ENCODE measurements around the gene STRC. TPM values are rescaled to one million over a fixed set of nuclear protein-coding genes. Genes with fewer than 3 reads are reported as not detected.
"Not testable (repeated sequence)": the region's sequence is repeated elsewhere in the genome, so short reads cannot be mapped to it uniquely, and the experiment has no call there.

Gene STRC
- total RNA-seq, 1 experiment from 2014 or later = 0.61 TPM

DNA sequence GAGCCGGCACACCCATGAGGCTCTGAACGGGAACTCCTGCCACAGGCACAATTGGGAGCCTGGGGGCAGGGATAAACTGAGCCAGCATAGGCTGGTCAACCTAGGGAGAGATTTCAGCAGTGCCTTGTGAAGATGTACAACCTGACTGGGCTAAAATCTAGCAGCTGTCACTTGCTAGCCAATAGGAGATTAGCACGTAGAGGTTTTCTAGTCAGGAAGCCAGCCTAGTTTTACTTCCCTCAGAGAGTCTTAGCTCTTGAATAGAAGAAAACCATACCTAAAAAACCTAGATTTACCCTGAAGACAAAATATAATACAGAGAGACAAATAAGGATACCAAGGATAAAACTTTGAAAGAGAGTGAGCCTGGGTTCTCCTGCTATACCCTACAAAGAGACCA is 55.8 kb downstream of the STRC start:
- H3K4ac ChIP-seq (ENCODE audit: low read depth, low read length); H4K8ac ChIP-seq (replicated peaks; ENCODE audit: insufficient read length, low read depth, low read length); H3K4me1 Mint-ChIP-seq: not testable (repeated sequence)

More for the DNA sequence above, 55.8 kb downstream of the STRC start:
- H3K36me3 Mint-ChIP-seq (ENCODE audit: insufficient read depth in 1 of 3, low read depth in 3 of 3); H3K27me3 ChIP-seq (ENCODE audit: insufficient read depth, low read length); H3K18ac ChIP-seq (ENCODE audit: insufficient read length, low read depth, low read length); H2AK5ac ChIP-seq (ENCODE audit: insufficient read length, low read length); H2BK20ac ChIP-seq (ENCODE audit: low read depth, low read length, poor library complexity, severe bottlenecking); H3K27ac Mint-ChIP-seq; H4K20me1 ChIP-seq (ENCODE audit: control insufficient read depth, insufficient read depth, insufficient read length); H3K4me3 Mint-ChIP-seq; H3K9ac ChIP-seq (ENCODE audit: extremely low read depth, insufficient read length, low read length); H3K23me2 ChIP-seq (ENCODE audit: insufficient read length, low read depth, low read length, poor library complexity, severe bottlenecking); H3K4me1 ChIP-seq (ENCODE audit: insufficient read depth, low read length); H3T11ph ChIP-seq (ENCODE audit: low read length); H3K27ac ChIP-seq (ENCODE audit: insufficient read length, low read depth, low read length); H3K9me3 Mint-ChIP-seq; H2BK12ac ChIP-seq (ENCODE audit: insufficient read length, low read depth, low read length); H4K5ac ChIP-seq (ENCODE audit: insufficient read length, low read depth, low read length); H2BK15ac ChIP-seq (ENCODE audit: low read depth, low read length); H3K4me2 ChIP-seq (ENCODE audit: insufficient read depth, insufficient read length, low read length); DNase-seq; H3K27me3 Mint-ChIP-seq (ENCODE audit: low read depth); H3K23ac ChIP-seq (ENCODE audit: insufficient read length, low read depth, low read length); H2AFZ ChIP-seq (ENCODE audit: low read length); H3K56ac ChIP-seq (ENCODE audit: insufficient read length, low read depth, low read length); H4K91ac ChIP-seq (ENCODE audit: insufficient read length, low read depth, low read length); H2BK120ac ChIP-seq (ENCODE audit: low read depth, low read length, poor library complexity, severe bottlenecking); H3K79me2 ChIP-seq (ENCODE audit: insufficient read depth, low read length); H2BK5ac ChIP-seq (ENCODE audit: insufficient read length, low read length); H3K9me3 ChIP-seq (ENCODE audit: control insufficient read depth, low read depth, low read length); H3K14ac ChIP-seq (ENCODE audit: insufficient read depth, low read length); H3K79me1 ChIP-seq (ENCODE audit: insufficient read depth, low read depth, low read length, poor library complexity, severe bottlenecking): not testable (repeated sequence)
- no CpG with 5 or more reads among the region's 3 CpGs for WGBS (ENCODE audit: extremely low coverage, insufficient read length, low lambda C conversion rate)

Measured in H9 (cell line).